Measurements from ENCODE around the gene CACNA1I.

Gene CACNA1I

GRCh38 chr22:39681038-39681861 is 110.7 kb downstream of the CACNA1I start:
- Histone ChIP-seq H3K36me3 (ENCODE audit: insufficient read depth, low read length) (no peaks in the 10 kb centered on the region), H3K4me1 (ENCODE audit: insufficient read depth, low read length) (no peaks in the 10 kb centered on the region), H3K27ac (ENCODE audit: low read depth, low read length) (no peak overlapping the region), H3K9me3 (ENCODE audit: insufficient read depth, low read depth, low read length) (no peaks in the 10 kb centered on the region), H3K27me3 (ENCODE audit: insufficient read depth, low read length) (no peaks in the 10 kb centered on the region), H3K9ac (ENCODE audit: low read depth, low read length) (no peak overlapping the region), H3K4me3 (ENCODE audit: low read length) (no peak overlapping the region)
- 93% methylated on average over 18 of the region's 18 CpGs for WGBS

GRCh38 chr22:39682994-39683393 is 112.4 kb downstream of the CACNA1I start:
- H3K27ac ChIP-seq (ENCODE audit: low read depth, low read length) = no peak overlapping the region
- no peaks in the 10 kb centered on the region for H3K36me3 ChIP-seq (ENCODE audit: insufficient read depth, low read length)
- H3K4me3 ChIP-seq (ENCODE audit: low read length) = no peak overlapping the region
- WGBS = 92% methylated on average over 4 of the region's 4 CpGs
- H3K9ac ChIP-seq (ENCODE audit: low read depth, low read length) = no peak overlapping the region
- no peaks in the 10 kb centered on the region for H3K27me3 ChIP-seq (ENCODE audit: insufficient read depth, low read length)
- no peaks in the 10 kb centered on the region for H3K9me3 ChIP-seq (ENCODE audit: insufficient read depth, low read depth, low read length)
- no peaks in the 10 kb centered on the region for H3K4me1 ChIP-seq (ENCODE audit: insufficient read depth, low read length)

GRCh38 chr22:39683639-39684038 is 113.1 kb downstream of the CACNA1I start:
- Histone ChIP-seq H3K27ac (ENCODE audit: low read depth, low read length) (no peak overlapping the region), H3K36me3 (ENCODE audit: insufficient read depth, low read length) (no peaks in the 10 kb centered on the region), H3K9ac (ENCODE audit: low read depth, low read length) (no peak overlapping the region), H3K4me3 (ENCODE audit: low read length) (no peak overlapping the region), H3K27me3 (ENCODE audit: insufficient read depth, low read length) (no peaks in the 10 kb centered on the region), H3K4me1 (ENCODE audit: insufficient read depth, low read length) (no peaks in the 10 kb centered on the region), H3K9me3 (ENCODE audit: insufficient read depth, low read depth, low read length) (no peaks in the 10 kb centered on the region)
- 84% methylated on average over 4 of the region's 5 CpGs for WGBS

GRCh38 chr22:39684702-39685281 is 114.2 kb downstream of the CACNA1I start:
- Histone ChIP-seq H3K36me3 (ENCODE audit: insufficient read depth, low read length) (no peaks in the 10 kb centered on the region), H3K9ac (ENCODE audit: low read depth, low read length) (no peak overlapping the region), H3K27me3 (ENCODE audit: insufficient read depth, low read length) (no peaks in the 10 kb centered on the region), H3K4me1 (ENCODE audit: insufficient read depth, low read length) (no peaks in the 10 kb centered on the region), H3K27ac (ENCODE audit: low read depth, low read length) (no peak overlapping the region), H3K9me3 (ENCODE audit: insufficient read depth, low read depth, low read length) (no peaks in the 10 kb centered on the region), H3K4me3 (ENCODE audit: low read length) (no peak overlapping the region)
- 80% methylated on average over 12 of the region's 12 CpGs for WGBS

GRCh38 chr22:39685336-39686177 is 115.0 kb downstream of the CACNA1I start:
- no peaks in the 10 kb centered on the region for H3K9me3 ChIP-seq (ENCODE audit: insufficient read depth, low read depth, low read length)
- 91% methylated on average over 77 of the region's 77 CpGs for WGBS
- no peaks in the 10 kb centered on the region for H3K36me3 ChIP-seq (ENCODE audit: insufficient read depth, low read length)
- no peak overlapping the region for H3K9ac ChIP-seq (ENCODE audit: low read depth, low read length)
- H3K4me3 ChIP-seq (ENCODE audit: low read length) = no peak overlapping the region
- H3K27me3 ChIP-seq (ENCODE audit: insufficient read depth, low read length) = no peaks in the 10 kb centered on the region
- H3K27ac ChIP-seq (ENCODE audit: low read depth, low read length) = no peak overlapping the region
- H3K4me1 ChIP-seq (ENCODE audit: insufficient read depth, low read length) = peaks cover 3% of the 10 kb centered on the region; the same call in 1 of the 2 replicates

GRCh38 chr22:39686178-39686620 is 115.6 kb downstream of the CACNA1I start:
- Histone ChIP-seq H3K9ac (ENCODE audit: low read depth, low read length) (no peak overlapping the region), H3K27ac (ENCODE audit: low read depth, low read length) (no peak overlapping the region), H3K9me3 (ENCODE audit: insufficient read depth, low read depth, low read length) (no peaks in the 10 kb centered on the region), H3K36me3 (ENCODE audit: insufficient read depth, low read length) (no peaks in the 10 kb centered on the region), H3K4me1 (ENCODE audit: insufficient read depth, low read length) (peaks cover 5% of the 10 kb centered on the region; the same call in 1 of the 2 replicates), H3K27me3 (ENCODE audit: insufficient read depth, low read length) (no peaks in the 10 kb centered on the region), H3K4me3 (ENCODE audit: low read length) (no peak overlapping the region)
- 92% methylated on average over 37 of the region's 39 CpGs for WGBS

GRCh38 chr22:39686776-39687525 is 116.4 kb downstream of the CACNA1I start:
- H3K27me3 ChIP-seq (ENCODE audit: insufficient read depth, low read length) = no peaks in the 10 kb centered on the region
- H3K9me3 ChIP-seq (ENCODE audit: insufficient read depth, low read depth, low read length) = no peaks in the 10 kb centered on the region

GRCh38 chr22:39688186-39688785 is 117.7 kb downstream of the CACNA1I start:
- H3K9ac ChIP-seq (ENCODE audit: low read depth, low read length) = no peak overlapping the region
- no peak overlapping the region for H3K4me3 ChIP-seq (ENCODE audit: low read length)
- peaks cover 5% of the 10 kb centered on the region; the same call in 1 of the 2 replicates for H3K4me1 ChIP-seq (ENCODE audit: insufficient read depth, low read length)
- H3K27me3 ChIP-seq (ENCODE audit: insufficient read depth, low read length) = no peaks in the 10 kb centered on the region
- H3K27ac ChIP-seq (ENCODE audit: low read depth, low read length) = no peak overlapping the region
- no peaks in the 10 kb centered on the region for H3K9me3 ChIP-seq (ENCODE audit: insufficient read depth, low read depth, low read length)
- no peaks in the 10 kb centered on the region for H3K36me3 ChIP-seq (ENCODE audit: insufficient read depth, low read length)
- WGBS = 93% methylated on average over 13 of the region's 13 CpGs

More at GRCh38 chr22:39686776-39687525, 116.4 kb downstream of the CACNA1I start:
- H3K9ac ChIP-seq (ENCODE audit: low read depth, low read length) = no peak overlapping the region
- no peak overlapping the region for H3K27ac ChIP-seq (ENCODE audit: low read depth, low read length)
- no peak overlapping the region for H3K4me3 ChIP-seq (ENCODE audit: low read length)
- peaks cover 5% of the 10 kb centered on the region; the same call in 1 of the 2 replicates for H3K4me1 ChIP-seq (ENCODE audit: insufficient read depth, low read length)
- 92% methylated on average over 17 of the region's 17 CpGs for WGBS
- H3K36me3 ChIP-seq (ENCODE audit: insufficient read depth, low read length) = no peaks in the 10 kb centered on the region

GRCh38 chr22:39689421-39689820 is 118.9 kb downstream of the CACNA1I start:
- H3K27ac ChIP-seq (ENCODE audit: low read depth, low read length) = no peak overlapping the region

GRCh38 chr22:39690881-39691605 is 120.5 kb downstream of the CACNA1I start:
- Histone ChIP-seq H3K4me3 (ENCODE audit: low read length) (no peak overlapping the region), H3K36me3 (ENCODE audit: insufficient read depth, low read length) (no peaks in the 10 kb centered on the region), H3K9me3 (ENCODE audit: insufficient read depth, low read depth, low read length) (no peaks in the 10 kb centered on the region), H3K4me1 (ENCODE audit: insufficient read depth, low read length) (peaks cover 5% of the 10 kb centered on the region; the same call in 1 of the 2 replicates), H3K27ac (ENCODE audit: low read depth, low read length) (no peak overlapping the region), H3K27me3 (ENCODE audit: insufficient read depth, low read length) (no peaks in the 10 kb centered on the region), H3K9ac (ENCODE audit: low read depth, low read length) (no peak overlapping the region)
- 52% methylated on average over 25 of the region's 25 CpGs for WGBS

More at GRCh38 chr22:39689421-39689820, 118.9 kb downstream of the CACNA1I start:
- Histone ChIP-seq H3K36me3 (ENCODE audit: insufficient read depth, low read length) (no peaks in the 10 kb centered on the region), H3K9me3 (ENCODE audit: insufficient read depth, low read depth, low read length) (no peaks in the 10 kb centered on the region), H3K4me1 (ENCODE audit: insufficient read depth, low read length) (peaks cover 5% of the 10 kb centered on the region; the same call in 1 of the 2 replicates), H3K27me3 (ENCODE audit: insufficient read depth, low read length) (no peaks in the 10 kb centered on the region), H3K9ac (ENCODE audit: low read depth, low read length) (no peak overlapping the region), H3K4me3 (ENCODE audit: low read length) (no peak overlapping the region)
- WGBS = 93% methylated on average over 10 of the region's 10 CpGs
